Spleen (tissue), 11 donors: ENCODE data around the gene SDK2. TPM values are rescaled to one million over a fixed set of nuclear protein-coding genes. Genes with fewer than 3 reads are reported as not detected.

Experiments
- DNase-seq: peaks from one replicate; pipeline ENCODE4 v3.0.0-alpha.2; 2020
- H3K27ac ChIP-seq, 8 donors: fragments of 200-600 bp; sonication (generic) in 7 of 8; 1 replicate in 4 of 8; 2 replicates in 4 of 8; pipeline versions ENCODE4 v1.5.0 to v1.8.0; 2016 to 2021; ENCODE audit warnings: inconsistent platforms in 4 of 8, mild to moderate bottlenecking in 4 of 8, moderate library complexity in 1 of 8
- H3K27me3 ChIP-seq, 7 donors: fragments of 200-600 bp; sonication (generic) in 6 of 7; replicated peaks in 1 of 7; 1 replicate in 4 of 7; 2 replicates in 3 of 7; pipeline versions ENCODE4 v1.5.0 to v1.8.0; 2016 to 2021; ENCODE audit warnings: inconsistent platforms in 3 of 7, mild to moderate bottlenecking in 1 of 7
- H3K36me3 ChIP-seq, 6 donors: fragments of 200-600 bp; sonication (generic) in 5 of 6; 1 replicate in 4 of 6; 2 replicates in 2 of 6; pipeline versions ENCODE4 v1.5.0 to v1.8.0; 2016 to 2021; ENCODE audit warnings: inconsistent platforms in 2 of 6
- H3K4me1 ChIP-seq, 6 donors: fragments of 200-600 bp; sonication (generic) in 5 of 6; 1 replicate in 3 of 6; 2 replicates in 3 of 6; pipeline versions ENCODE4 v1.5.0 to v1.8.0; 2016 to 2021; ENCODE audit warnings: inconsistent platforms in 3 of 6
- H3K4me3 ChIP-seq, 8 donors: fragments of 200-600 bp; sonication (generic) in 7 of 8; 1 replicate in 4 of 8; 2 replicates in 4 of 8; pipeline versions ENCODE4 v1.5.0 to v1.8.0; 2016 to 2021; ENCODE audit warnings: inconsistent platforms in 4 of 8, mild to moderate bottlenecking in 4 of 8, moderate library complexity in 2 of 8
- H3K9me3 ChIP-seq, 8 donors: fragments of 200-600 bp; sonication (generic) in 7 of 8; 1 replicate in 4 of 8; 2 replicates in 4 of 8; pipeline versions ENCODE4 v1.5.0 to v1.8.0; 2016 to 2021; ENCODE audit warnings: inconsistent platforms in 4 of 8
- POLR2A ChIP-seq, 3 donors: fragments of 450-650 bp; IDR thresholded peaks; one replicate each; pipeline ENCODE4 v1.5.1; 2017; ENCODE audit warnings: antibody characterized with exemption in 3 of 3, mild to moderate bottlenecking in 1 of 3
- POLR2AphosphoS5 ChIP-seq, 3 donors: sonication (generic); formaldehyde crosslinking; IDR thresholded peaks; one replicate each; pipeline ENCODE4 v1.5.1; 2017; ENCODE audit warnings: antibody characterized with exemption in 3 of 3
- WGBS, 5 donors: extraction: QIAGEN DNeasy Blood & Tissue Kit in 3 of 5; methylation state at CpG; one replicate each; pipeline versions ENCODE4 v1.1.5 to v1.1.7; 2013 to 2018; 5-methylcytosine and 5-hydroxymethylcytosine counted together
- intact Hi-C: fragments of 100-400 bp; cut with DNase I; formaldehyde crosslinking; loops from one replicate; pipeline ENCODE4 v1.15.0; 2023; ENCODE audit warnings: low total_unique reads
- polyA plus RNA-seq, 3 donors: library from polyadenylated mRNA; stranded (reverse); fragments of 200-250 nt; gene quantifications; one replicate each; pipeline ENCODE4 v1.2.1, GENCODE V29; 2013
- total RNA-seq, 7 donors: library from RNA; depleted of rRNA in 3 of 7; stranded (reverse); fragments of >200 nt in 3 of 7; fragmentation: NEBNext Ultra II Directional in 4 of 7; extraction: Animal tissue kit (Norgen Biotek cat#: 25700) in 4 of 7; gene quantifications; one replicate each; pipeline versions ENCODE4 v1.1.0 to v1.2.1, GENCODE V29; 2016 to 2021
- TF ChIP-seq, protein P1 (sequence below), 11 experiments: fragments of 200-600 bp in 7 of 11; fragments of 450-650 bp in 4 of 11; sonication (generic) in 4 of 11; IDR thresholded peaks in 8 of 11; conservative IDR thresholded peaks in 3 of 11; 1 replicate in 7 of 11; 2 replicates in 4 of 11; pipeline versions ENCODE4 v1.4.0 to v1.8.0; 2016 to 2021; ENCODE audit warnings: antibody characterized with exemption in 11 of 11, inconsistent platforms in 4 of 11, mild to moderate bottlenecking in 1 of 11
- donor health status: healthy with polysubstance abuse.
- donor health status: DM: no; HTN: no; CAD: no; lungs with moderate emphysema.
- donor health status: DM: no; HTN: no; CAD: no.
- donor health status: Bipolar disorder and iron deficiency.
- donor health status: healthy.
- donor health status: DM: no; HTN: no; CAD: no.
- donor health status: DM: yes; HTN: yes; CAD: no.

SDK2 gene
- total and polyA plus RNA-seq, 10 donors, result 0.86 to 16.5 (median 9.7) TPM

DNA sequence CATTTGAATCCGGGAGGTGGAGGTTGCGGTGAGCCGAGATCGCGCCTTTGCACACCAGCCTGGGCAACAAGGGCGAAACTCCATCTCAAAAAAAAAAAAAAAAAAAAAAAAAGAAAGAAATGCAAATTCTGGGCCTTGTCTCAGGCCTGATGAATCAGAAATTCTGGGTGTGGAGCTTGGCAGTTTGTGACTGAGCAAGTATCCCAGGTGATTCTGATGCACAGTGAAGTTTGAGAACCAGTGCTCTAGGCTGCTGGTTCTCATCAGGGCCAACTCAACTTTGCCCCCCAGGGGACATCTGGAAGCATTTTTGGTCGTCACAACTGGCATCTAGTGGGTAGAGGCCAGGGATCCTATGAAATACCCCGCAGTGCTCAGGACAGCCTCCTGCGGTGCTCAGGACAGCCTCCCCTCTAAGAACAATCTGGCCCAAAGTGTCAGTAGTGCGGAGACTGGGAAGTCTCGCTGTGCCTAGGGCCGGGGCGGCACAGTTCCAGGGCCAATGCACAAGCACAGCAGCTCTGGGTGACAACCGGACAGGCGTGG, 55.9 kb downstream of the SDK2 start:
- 84 to 90% (median 87%) methylated on average over 15 of the region's 15 CpGs for WGBS, 5 donors
- H3K4me1 ChIP-seq, result peaks cover 35 to 86% (median 56%) of the 10 kb centered on the region in 6 donors
- intact Hi-C loops, result no loop called here

DNA sequence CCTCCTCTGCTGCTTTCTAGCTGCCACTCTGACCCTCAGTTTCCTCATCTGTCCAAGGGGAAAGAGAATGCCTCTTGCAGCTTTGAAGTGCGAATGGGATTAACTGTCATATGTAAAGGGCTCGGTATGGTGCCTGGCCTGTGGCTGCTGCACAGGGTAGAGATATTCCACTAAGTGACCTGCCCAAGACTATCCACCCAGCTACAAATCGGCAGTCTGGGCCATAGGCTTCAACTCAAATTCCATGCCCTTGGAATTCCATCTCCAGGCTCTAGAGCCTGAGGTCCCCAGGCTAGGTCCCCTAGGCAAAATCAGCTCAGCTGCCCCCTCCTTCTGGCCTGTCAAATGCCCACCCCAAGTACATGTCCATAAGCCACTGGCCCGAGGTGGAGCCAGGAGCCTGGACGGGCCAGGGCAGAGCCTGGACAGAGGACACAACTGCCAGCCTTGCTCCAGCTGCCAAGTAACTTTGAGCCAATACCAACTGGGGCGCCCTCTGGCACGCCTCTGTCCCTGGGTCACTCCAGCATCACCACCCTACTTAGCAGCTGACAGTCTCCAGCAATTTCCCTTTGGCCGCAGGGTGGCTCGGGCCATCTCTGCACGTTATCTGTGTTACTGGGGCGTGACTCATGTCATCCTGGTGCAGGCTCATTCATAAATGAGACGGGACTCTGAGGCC, 57.2 kb downstream of the SDK2 start:
- no peak for TF ChIP-seq POLR2A (IDR thresholded peaks at IDR 0.05)
- TF ChIP-seq, protein P1, sequence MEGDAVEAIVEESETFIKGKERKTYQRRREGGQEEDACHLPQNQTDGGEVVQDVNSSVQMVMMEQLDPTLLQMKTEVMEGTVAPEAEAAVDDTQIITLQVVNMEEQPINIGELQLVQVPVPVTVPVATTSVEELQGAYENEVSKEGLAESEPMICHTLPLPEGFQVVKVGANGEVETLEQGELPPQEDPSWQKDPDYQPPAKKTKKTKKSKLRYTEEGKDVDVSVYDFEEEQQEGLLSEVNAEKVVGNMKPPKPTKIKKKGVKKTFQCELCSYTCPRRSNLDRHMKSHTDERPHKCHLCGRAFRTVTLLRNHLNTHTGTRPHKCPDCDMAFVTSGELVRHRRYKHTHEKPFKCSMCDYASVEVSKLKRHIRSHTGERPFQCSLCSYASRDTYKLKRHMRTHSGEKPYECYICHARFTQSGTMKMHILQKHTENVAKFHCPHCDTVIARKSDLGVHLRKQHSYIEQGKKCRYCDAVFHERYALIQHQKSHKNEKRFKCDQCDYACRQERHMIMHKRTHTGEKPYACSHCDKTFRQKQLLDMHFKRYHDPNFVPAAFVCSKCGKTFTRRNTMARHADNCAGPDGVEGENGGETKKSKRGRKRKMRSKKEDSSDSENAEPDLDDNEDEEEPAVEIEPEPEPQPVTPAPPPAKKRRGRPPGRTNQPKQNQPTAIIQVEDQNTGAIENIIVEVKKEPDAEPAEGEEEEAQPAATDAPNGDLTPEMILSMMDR (IDR thresholded peaks at IDR 0.05 in 8 of 11, conservative IDR thresholded peaks at IDR 0.05 in 3 of 11), result no peak
- TF ChIP-seq POLR2AphosphoS5 (IDR thresholded peaks at IDR 0.05), result no peak
- 69 to 88% (median 81%) methylated on average over 11 to 12 of the region's 12 CpGs for WGBS, 5 donors
- Histone ChIP-seq H3K36me3 (no peaks in the 10 kb centered on the region), H3K27ac (no peak overlapping the region), H3K4me3 (no peak overlapping the region), H3K27me3 (no peaks in the 10 kb centered on the region), H3K9me3 (no peaks in the 10 kb centered on the region), H3K4me1 (peaks cover 22 to 73% (median 45%) of the 10 kb centered on the region in 6 donors)
- DNase-seq, result no peak
- intact Hi-C loops, result no loop called here

More for the DNA sequence above, 55.9 kb downstream of the SDK2 start:
- Histone ChIP-seq H3K9me3 (no peaks in the 10 kb centered on the region), H3K36me3 (no peaks in the 10 kb centered on the region), H3K27me3 (peaks cover 0 to 13% (median 0%) of the 10 kb centered on the region in 7 donors), H3K27ac (peak overlapping the region in 4 of 8 donors; percentile 28 to 86 (median 58)), H3K4me3 (no peak overlapping the region)
- TF ChIP-seq, protein P1 (IDR thresholded peaks at IDR 0.05 in 8 of 11, conservative IDR thresholded peaks at IDR 0.05 in 3 of 11), result no peak
- TF ChIP-seq POLR2A (IDR thresholded peaks at IDR 0.05) (no peak), POLR2AphosphoS5 (IDR thresholded peaks at IDR 0.05) (no peak)
- no peak for DNase-seq

DNA sequence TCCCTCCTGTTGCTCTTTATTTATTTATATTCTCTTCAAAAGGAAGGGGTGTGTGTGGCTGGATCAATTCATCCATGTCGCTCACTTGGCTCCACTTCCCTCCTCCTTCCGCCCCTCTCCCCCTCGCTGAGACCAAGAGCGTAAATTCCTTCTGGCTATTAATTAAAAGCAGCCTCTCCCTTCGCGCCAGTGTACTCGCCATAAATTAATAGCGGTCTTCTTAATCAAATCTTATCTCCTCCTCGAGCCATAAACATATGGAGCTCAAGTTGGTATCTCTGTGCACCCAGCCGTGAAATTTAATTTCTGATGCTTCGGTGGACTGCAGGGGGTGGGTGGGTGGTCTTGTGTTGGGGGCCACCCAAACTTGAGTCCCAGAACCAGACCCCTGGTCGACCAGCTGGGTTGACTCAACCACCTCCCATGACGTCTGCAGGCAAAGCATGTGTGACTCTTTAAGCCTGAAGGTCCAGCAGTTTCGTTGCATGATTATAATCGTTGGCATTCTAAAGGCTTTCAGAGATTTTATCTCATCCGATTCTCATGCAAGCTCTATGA, 57.9 kb downstream of the SDK2 start:
- no peaks in the 10 kb centered on the region for H3K27me3 ChIP-seq
- no peaks in the 10 kb centered on the region for H3K36me3 ChIP-seq
- no peaks in the 10 kb centered on the region for H3K9me3 ChIP-seq
- no peak overlapping the region for H3K4me3 ChIP-seq
- intact Hi-C loops, result no loop called here
- peaks cover 15 to 66% (median 38%) of the 10 kb centered on the region in 6 donors for H3K4me1 ChIP-seq
- 66 to 80% (median 75%) methylated on average over 16 of the region's 16 CpGs for WGBS, 5 donors
- no peak overlapping the region for H3K27ac ChIP-seq
- no peak for DNase-seq
- TF ChIP-seq POLR2A (IDR thresholded peaks at IDR 0.05), result no peak
- TF ChIP-seq, protein P1 (IDR thresholded peaks at IDR 0.05 in 8 of 11, conservative IDR thresholded peaks at IDR 0.05 in 3 of 11), result no peak
- no peak for TF ChIP-seq POLR2AphosphoS5 (IDR thresholded peaks at IDR 0.05)

DNA sequence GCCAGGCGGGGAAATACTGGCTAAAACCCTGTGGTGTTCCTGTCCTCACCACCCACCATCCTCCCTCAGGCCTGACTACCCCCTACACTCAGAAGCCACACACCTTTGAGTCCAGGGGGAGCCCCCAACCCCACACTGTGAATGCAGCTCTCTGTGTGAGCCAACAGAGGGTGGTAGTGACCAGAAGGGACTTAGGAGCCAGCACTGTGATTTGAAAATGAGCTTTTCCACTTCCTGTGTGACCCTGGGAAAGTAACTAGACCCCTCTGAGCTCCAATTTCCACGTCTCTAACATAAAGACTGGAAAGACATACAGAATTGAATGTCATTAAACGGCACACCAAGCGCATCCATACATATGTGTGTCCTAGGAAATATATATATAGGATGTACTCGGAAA, 58.7 kb downstream of the SDK2 start:
- DNase-seq, result no peak
- Histone ChIP-seq H3K4me1 (peaks cover 12 to 58% (median 31%) of the 10 kb centered on the region in 6 donors), H3K4me3 (no peak overlapping the region), H3K27me3 (no peaks in the 10 kb centered on the region), H3K9me3 (no peaks in the 10 kb centered on the region), H3K27ac (no peak overlapping the region), H3K36me3 (no peaks in the 10 kb centered on the region)
- 82 to 90% (median 89%) methylated on average over 5 of the region's 5 CpGs for WGBS, 5 donors
- intact Hi-C loops, result no loop called here
- TF ChIP-seq POLR2A (IDR thresholded peaks at IDR 0.05), result no peak
- TF ChIP-seq POLR2AphosphoS5 (IDR thresholded peaks at IDR 0.05), result no peak
- TF ChIP-seq, protein P1 (IDR thresholded peaks at IDR 0.05 in 8 of 11, conservative IDR thresholded peaks at IDR 0.05 in 3 of 11), result peak in 4 of 11 experiments; percentile 10 to 51 (median 28)
